Measurements from ENCODE around the gene IFIT1B. TPM values are rescaled to one million over a fixed set of nuclear protein-coding genes. Genes with fewer than 3 reads are reported as not detected.

The IFIT1B gene
- total and polyA plus RNA-seq, 8 donors = 0.20 to 0.92 (median 0.47) TPM; not detected in 2

GRCh38 chr10:89339875-89340274 lies 38.0 kb upstream of the IFIT1B start:
- Histone ChIP-seq H3K4me1 (peaks cover 3 to 25% of the 10 kb centered on the region in 2 donors), H3K27me3 (no peaks in the 10 kb centered on the region), H3K36me3 (peaks cover 0 to 53% of the 10 kb centered on the region in 2 donors), H3K4me3 (no peak overlapping the region), H3K27ac (no peak overlapping the region), H3K9me3 (no peaks in the 10 kb centered on the region)
- ATAC-seq (no peak), DNase-seq (no peak)
- no peak for TF ChIP-seq CTCF (IDR thresholded peaks at IDR 0.05)
- intact Hi-C loops (cut with DNase I) = no loop called here

- no peak overlapping the region for H3K27ac ChIP-seq
- H3K9me3 ChIP-seq = no peaks in the 10 kb centered on the region
- no peak for DNase-seq
- H3K36me3 ChIP-seq = peaks cover 0 to 53% of the 10 kb centered on the region in 2 donors
- peaks cover under 1 to 21% of the 10 kb centered on the region in 2 donors for H3K4me1 ChIP-seq
- intact Hi-C loops (cut with DNase I) = no loop called here
- no peak overlapping the region for H3K4me3 ChIP-seq
- ATAC-seq = no peak
- no peaks in the 10 kb centered on the region for H3K27me3 ChIP-seq
- no peak for TF ChIP-seq CTCF (IDR thresholded peaks at IDR 0.05)
Measured at GRCh38 chr10:89341649-89342048, 36.2 kb upstream of the IFIT1B start.

- Histone ChIP-seq H3K4me1 (peaks cover 6 to 22% of the 10 kb centered on the region in 2 donors), H3K9me3 (no peaks in the 10 kb centered on the region), H3K27ac (peak overlapping the region in 1 of 2 donors; percentile 3), H3K4me3 (no peak overlapping the region), H3K27me3 (no peaks in the 10 kb centered on the region), H3K36me3 (peaks cover 0 to 46% of the 10 kb centered on the region in 2 donors)
- intact Hi-C loops (cut with DNase I) = no loop called here
- ATAC-seq (peak; percentile 34), DNase-seq (no peak)
- no peak for TF ChIP-seq CTCF (IDR thresholded peaks at IDR 0.05)
Measured at GRCh38 chr10:89342206-89342958, 35.5 kb upstream of the IFIT1B start.

- Histone ChIP-seq H3K9me3 (no peaks in the 10 kb centered on the region), H3K4me1 (peaks cover 6 to 24% of the 10 kb centered on the region in 2 donors), H3K4me3 (no peak overlapping the region), H3K36me3 (peaks cover 0 to 38% of the 10 kb centered on the region in 2 donors), H3K27ac (no peak overlapping the region), H3K27me3 (no peaks in the 10 kb centered on the region)
- DNase-seq (no peak), ATAC-seq (no peak)
- intact Hi-C loops (cut with DNase I) = no loop called here
- TF ChIP-seq CTCF (IDR thresholded peaks at IDR 0.05) = no peak
Measured at GRCh38 chr10:89343089-89343767, 34.6 kb upstream of the IFIT1B start.

GRCh38 chr10:89344156-89344555 lies 33.7 kb upstream of the IFIT1B start:
- ATAC-seq (no peak), DNase-seq (no peak)
- Histone ChIP-seq H3K4me1 (peaks cover 6 to 24% of the 10 kb centered on the region in 2 donors), H3K36me3 (peaks cover 0 to 29% of the 10 kb centered on the region in 2 donors), H3K9me3 (no peaks in the 10 kb centered on the region), H3K27me3 (no peaks in the 10 kb centered on the region), H3K4me3 (no peak overlapping the region), H3K27ac (no peak overlapping the region)
- TF ChIP-seq CTCF (IDR thresholded peaks at IDR 0.05) = no peak
- intact Hi-C loops (cut with DNase I) = no loop called here
